Skin of body (tissue), 2 donors: ENCODE measurements around the gene LAMC1. TPM values are rescaled to one million over a fixed set of nuclear protein-coding genes. Genes with fewer than 3 reads are reported as not detected.
"Not testable (repeated sequence)": the region's sequence is repeated elsewhere in the genome, so short reads cannot be mapped to it uniquely, and the experiment has no call there.

Experiments used
- DNase-seq: peaks from one replicate; lab custom pipeline; 2025; lab: John Stamatoyannopoulos, UW
- total RNA-seq: library from RNA; depleted of rRNA; stranded (reverse); fragments of >200 nt; gene quantifications from one replicate; pipeline ENCODE4 v1.2.3, GENCODE V29; 2014

Gene LAMC1
- total RNA-seq, 1 donor from 2014 or later, result 271 TPM

GRCh38 chr1:183043872-183044854 lies 20.9 kb downstream of the LAMC1 start:
- no peak for DNase-seq

GRCh38 chr1:183044893-183045649 lies 21.9 kb downstream of the LAMC1 start:
- no peak for DNase-seq

- DNase-seq, result no peak
Observed at GRCh38 chr1:183048087-183049085, 25.2 kb downstream of the LAMC1 start.

- no peak for DNase-seq
Observed at GRCh38 chr1:183051546-183051945, 28.3 kb downstream of the LAMC1 start.

GRCh38 chr1:183052861-183053260 lies 29.6 kb downstream of the LAMC1 start:
- DNase-seq, result no peak

- DNase-seq, result no peak
Observed at GRCh38 chr1:183058851-183059502, 35.8 kb downstream of the LAMC1 start.

GRCh38 chr1:183061194-183061593 lies 38.0 kb downstream of the LAMC1 start:
- no peak for DNase-seq

- no peak for DNase-seq
Observed at GRCh38 chr1:183063349-183063748, 40.1 kb downstream of the LAMC1 start.

- DNase-seq, result no peak
Observed at GRCh38 chr1:183065168-183065706, 42.0 kb downstream of the LAMC1 start.

- not testable (repeated sequence) for DNase-seq
Observed at GRCh38 chr1:183066432-183066831, 43.2 kb downstream of the LAMC1 start.

GRCh38 chr1:183069562-183070216 lies 46.5 kb downstream of the LAMC1 start:
- no peak for DNase-seq

- DNase-seq, result no peak
Observed at GRCh38 chr1:183070234-183070922, 47.2 kb downstream of the LAMC1 start.

- DNase-seq, result peak; percentile 79
Observed at GRCh38 chr1:183070923-183071618, 47.9 kb downstream of the LAMC1 start.

- not testable (repeated sequence) for DNase-seq
Observed at GRCh38 chr1:183072595-183072994, 49.4 kb downstream of the LAMC1 start.

- no peak for DNase-seq
Observed at GRCh38 chr1:183073320-183073719, 50.1 kb downstream of the LAMC1 start.

- no peak for DNase-seq
Observed at GRCh38 chr1:183074215-183074614, 51.0 kb downstream of the LAMC1 start.

- DNase-seq, result no peak
Observed at GRCh38 chr1:183075861-183076260, 52.6 kb downstream of the LAMC1 start.

GRCh38 chr1:183077097-183077496 lies 53.9 kb downstream of the LAMC1 start:
- no peak for DNase-seq
